Esophagus squamous epithelium (tissue), 4 donors: Measurements from ENCODE around the gene WDR33.

Experiments
- POLR2A ChIP-seq, 4 donors: fragments of 450-650 bp; IDR thresholded peaks; one replicate each; pipeline ENCODE4 v1.6.1; 2017; ENCODE audit warnings: antibody characterized with exemption in 4 of 4, mild to moderate bottlenecking in 4 of 4, moderate library complexity in 3 of 4
- TF ChIP-seq, protein P1 (sequence below), 6 experiments: fragments of 450-650 bp in 4 of 6; fragments of 200-600 bp in 2 of 6; sonication (generic) in 2 of 6; IDR thresholded peaks; one replicate each; pipeline ENCODE4 v1.5.1; 2016 to 2019; ENCODE audit warnings: antibody characterized with exemption in 6 of 6, mild to moderate bottlenecking in 4 of 6, moderate library complexity in 4 of 6

DNA sequence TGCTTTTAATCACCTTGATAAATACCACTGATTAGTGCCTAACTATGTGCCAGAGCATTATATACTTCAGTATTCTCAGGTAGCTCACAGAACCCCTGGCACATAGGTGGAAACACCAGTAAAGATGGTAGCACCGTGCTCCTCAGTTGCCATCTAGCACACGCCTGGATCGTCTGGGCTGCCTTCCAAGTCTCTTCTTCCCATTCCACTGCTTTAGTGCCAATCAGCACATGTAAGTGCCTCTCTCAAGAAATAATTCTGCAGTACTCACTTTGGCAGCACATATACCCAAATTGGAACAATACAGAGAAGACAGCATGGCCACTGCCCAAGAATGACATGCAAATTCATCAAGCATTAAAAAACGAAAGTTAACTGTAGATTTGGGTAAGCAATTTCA lies 34.0 kb upstream of the WDR33 start:
- TF ChIP-seq POLR2A (IDR thresholded peaks at IDR 0.05) = no peak
- TF ChIP-seq, protein P1, sequence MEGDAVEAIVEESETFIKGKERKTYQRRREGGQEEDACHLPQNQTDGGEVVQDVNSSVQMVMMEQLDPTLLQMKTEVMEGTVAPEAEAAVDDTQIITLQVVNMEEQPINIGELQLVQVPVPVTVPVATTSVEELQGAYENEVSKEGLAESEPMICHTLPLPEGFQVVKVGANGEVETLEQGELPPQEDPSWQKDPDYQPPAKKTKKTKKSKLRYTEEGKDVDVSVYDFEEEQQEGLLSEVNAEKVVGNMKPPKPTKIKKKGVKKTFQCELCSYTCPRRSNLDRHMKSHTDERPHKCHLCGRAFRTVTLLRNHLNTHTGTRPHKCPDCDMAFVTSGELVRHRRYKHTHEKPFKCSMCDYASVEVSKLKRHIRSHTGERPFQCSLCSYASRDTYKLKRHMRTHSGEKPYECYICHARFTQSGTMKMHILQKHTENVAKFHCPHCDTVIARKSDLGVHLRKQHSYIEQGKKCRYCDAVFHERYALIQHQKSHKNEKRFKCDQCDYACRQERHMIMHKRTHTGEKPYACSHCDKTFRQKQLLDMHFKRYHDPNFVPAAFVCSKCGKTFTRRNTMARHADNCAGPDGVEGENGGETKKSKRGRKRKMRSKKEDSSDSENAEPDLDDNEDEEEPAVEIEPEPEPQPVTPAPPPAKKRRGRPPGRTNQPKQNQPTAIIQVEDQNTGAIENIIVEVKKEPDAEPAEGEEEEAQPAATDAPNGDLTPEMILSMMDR (IDR thresholded peaks at IDR 0.05) = no peak
